ENCODE results near the gene PPIP5K2. TPM values are rescaled to one million over a fixed set of nuclear protein-coding genes. Genes with fewer than 3 reads are reported as not detected.

The PPIP5K2 gene
- total and polyA plus RNA-seq, 4 donors: 9.7 to 38.6 (median 27.4) TPM

- no peak for DNase-seq (ENCODE audit: low spot score)
Measured at GRCh38 chr5:103259705-103260355, 139.7 kb downstream of the PPIP5K2 start.

More at GRCh38 chr5:103259705-103260355, 139.7 kb downstream of the PPIP5K2 start:
- Histone ChIP-seq H3K36me3 (ENCODE audit: control insufficient read depth in 4 of 4, insufficient read depth in 3 of 4, low read depth in 1 of 4, low read length in 3 of 4) (no peaks in the 10 kb centered on the region), H3K9me3 (ENCODE audit: control insufficient read depth in 4 of 4, low read length in 3 of 4) (no peaks in the 10 kb centered on the region), H3K27me3 (ENCODE audit: control insufficient read depth in 4 of 4, insufficient read depth in 4 of 4, low read length in 3 of 4) (peaks cover 0 to 2% (median 0%) of the 10 kb centered on the region in 4 donors), H3K9ac (ENCODE audit: low read depth in 1 of 2, low read length in 2 of 2) (no peak overlapping the region), H3K27ac (ENCODE audit: low read depth in 1 of 2, low read length in 2 of 2) (peak overlapping the region; percentile 75 to 84), H3K4me1 (ENCODE audit: control insufficient read depth in 4 of 4, insufficient read depth in 4 of 4, low read length in 3 of 4) (peaks cover 0 to 19% (median 8%) of the 10 kb centered on the region in 4 donors), H3K4me3 (ENCODE audit: low read depth in 1 of 3, low read length in 3 of 3) (peak overlapping the region; percentile 67 to 79 (median 77))
- TF ChIP-seq JUND (IDR thresholded peaks at IDR 0.05) (no peak), ZBTB33 (IDR thresholded peaks at IDR 0.05) (no peak), NR2F2 (IDR thresholded peaks at IDR 0.05) (no peak), HNF4A (conservative IDR thresholded peaks at IDR 0.05) (no peak), HNF4G (IDR thresholded peaks at IDR 0.05) (no peak), FOXA2 (IDR thresholded peaks at IDR 0.05) (no peak), YY1 (IDR thresholded peaks at IDR 0.05) (no peak), CTCF (IDR thresholded peaks at IDR 0.05; ENCODE audit: low read depth, low read length, missing input control) (no peak), EGR1 (IDR thresholded peaks at IDR 0.05; ENCODE audit: low read depth in 2 of 2) (no peak), FOXA1 (IDR thresholded peaks at IDR 0.05) (no peak), MAX (IDR thresholded peaks at IDR 0.05) (no peak), ATF3 (IDR thresholded peaks at IDR 0.05) (no peak), RAD21 (IDR thresholded peaks at IDR 0.05) (no peak), RXRA (IDR thresholded peaks at IDR 0.05) (no peak), TAF1 (conservative IDR thresholded peaks at IDR 0.05) (no peak), REST (IDR thresholded peaks at IDR 0.05) (no peak), SP1 (IDR thresholded peaks at IDR 0.05) (no peak), GABPA (IDR thresholded peaks at IDR 0.05 in 1 of 2, conservative IDR thresholded peaks at IDR 0.05 in 1 of 2) (no peak)
- 7% methylated on average over 20 of the region's 20 CpGs for WGBS

All from liver (tissue), 9 donors.